Measurements from ENCODE around the gene THEM5.
A peak's percentile ranks its signal among the peaks of the same experiment; 100 is the strongest.

DNA sequence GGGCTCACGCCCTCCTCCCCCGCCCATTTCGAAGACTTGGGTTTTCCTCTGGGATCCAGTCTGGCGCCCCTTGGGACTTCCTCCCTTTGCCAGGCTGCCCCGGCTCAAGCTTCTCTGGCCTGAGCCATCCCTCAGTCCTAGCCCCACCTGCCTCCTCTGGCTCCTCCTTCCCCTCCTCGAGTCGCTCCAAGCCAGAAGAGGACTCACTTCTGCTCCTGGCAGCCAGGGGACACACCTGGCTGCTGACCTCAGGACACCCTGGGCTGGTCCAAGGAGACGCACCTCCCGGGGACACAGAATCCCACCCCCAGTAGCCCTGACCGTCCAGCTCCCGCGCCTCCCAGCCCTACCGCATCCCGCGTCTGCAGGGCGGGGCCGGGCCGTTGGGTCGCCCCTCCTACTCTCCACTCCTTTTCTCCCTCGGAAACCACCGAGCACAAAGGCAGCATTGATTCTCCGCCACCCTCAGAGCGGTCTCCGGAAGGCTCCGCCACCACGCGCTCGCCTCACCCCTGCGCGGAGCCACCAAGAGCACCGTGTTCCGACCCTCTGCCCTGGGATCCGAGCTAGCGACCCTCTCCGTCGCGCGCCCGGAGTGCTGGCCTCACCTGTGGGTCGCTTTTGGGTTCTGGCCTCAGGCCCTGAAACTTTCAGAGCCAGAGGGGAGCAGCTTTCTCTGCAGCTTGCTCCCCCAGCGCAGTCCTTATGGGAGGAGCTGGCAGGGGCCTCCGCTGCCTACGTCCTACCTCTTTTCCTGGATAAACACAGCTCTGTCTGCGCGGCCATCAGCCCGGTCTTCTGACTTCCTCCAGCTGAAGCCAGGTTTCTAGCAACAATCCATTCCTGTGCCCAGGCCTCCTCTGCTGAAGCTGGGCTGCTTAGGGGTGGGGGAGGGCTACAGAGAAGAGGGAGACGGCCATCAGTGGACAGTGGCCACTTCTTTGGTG is 13.8 kb downstream of the THEM5 start, which contains the start of gene C2CD4D:
- TF ChIP-seq, protein P1, sequence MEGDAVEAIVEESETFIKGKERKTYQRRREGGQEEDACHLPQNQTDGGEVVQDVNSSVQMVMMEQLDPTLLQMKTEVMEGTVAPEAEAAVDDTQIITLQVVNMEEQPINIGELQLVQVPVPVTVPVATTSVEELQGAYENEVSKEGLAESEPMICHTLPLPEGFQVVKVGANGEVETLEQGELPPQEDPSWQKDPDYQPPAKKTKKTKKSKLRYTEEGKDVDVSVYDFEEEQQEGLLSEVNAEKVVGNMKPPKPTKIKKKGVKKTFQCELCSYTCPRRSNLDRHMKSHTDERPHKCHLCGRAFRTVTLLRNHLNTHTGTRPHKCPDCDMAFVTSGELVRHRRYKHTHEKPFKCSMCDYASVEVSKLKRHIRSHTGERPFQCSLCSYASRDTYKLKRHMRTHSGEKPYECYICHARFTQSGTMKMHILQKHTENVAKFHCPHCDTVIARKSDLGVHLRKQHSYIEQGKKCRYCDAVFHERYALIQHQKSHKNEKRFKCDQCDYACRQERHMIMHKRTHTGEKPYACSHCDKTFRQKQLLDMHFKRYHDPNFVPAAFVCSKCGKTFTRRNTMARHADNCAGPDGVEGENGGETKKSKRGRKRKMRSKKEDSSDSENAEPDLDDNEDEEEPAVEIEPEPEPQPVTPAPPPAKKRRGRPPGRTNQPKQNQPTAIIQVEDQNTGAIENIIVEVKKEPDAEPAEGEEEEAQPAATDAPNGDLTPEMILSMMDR (IDR thresholded peaks at IDR 0.05) = no peak
- peak; percentile 27 for TF ChIP-seq POLR2A (IDR thresholded peaks at IDR 0.05)

Measured in right lobe of liver (tissue), 4 donors.